HepG2 (cell line): ENCODE results near the gene LONP1. TPM values are rescaled to one million over a fixed set of nuclear protein-coding genes. Genes with fewer than 3 reads are reported as not detected.
A peak's percentile ranks its signal among the peaks of the same experiment; 100 is the strongest.

Source experiments
- ATF5 ChIP-seq: sonication (generic); formaldehyde crosslinking; IDR thresholded peaks from 2 replicates; pipeline ENCODE4 v1.4.0; 2020; ENCODE audit warnings: mild to moderate bottlenecking, low read depth, missing genetic modification reagents
- BCL3 ChIP-seq: sonication (generic); formaldehyde crosslinking; IDR thresholded peaks from 2 replicates; pipeline ENCODE4 v1.5.1; 2020; ENCODE audit warnings: mild to moderate bottlenecking, missing genetic modification reagents, moderate library complexity
- CCAR2 ChIP-seq: fragments of 200-400 bp; formaldehyde crosslinking; optimal IDR thresholded peaks from 2 replicates; pipeline ENCODE3; 2018; ENCODE audit warnings: low read depth, mild to moderate bottlenecking, low read length, moderate library complexity
- CHCHD3 ChIP-seq: sonication (generic); formaldehyde crosslinking; IDR thresholded peaks from 2 replicates; pipeline ENCODE4 v1.8.0; 2022; ENCODE audit warnings: mild to moderate bottlenecking, missing genetic modification reagents, moderate library complexity
- EZH2 ChIP-seq: conservative IDR thresholded peaks from 2 replicates; pipeline ENCODE4 v1.6.1; 2012; ENCODE audit warnings: mild to moderate bottlenecking, low read depth, low read length, moderate library complexity
- FOSL1 ChIP-seq: sonication (generic); formaldehyde crosslinking; IDR thresholded peaks from 2 replicates; pipeline ENCODE4 v1.9.0; 2021; ENCODE audit warnings: missing genetic modification reagents, borderline replicate concordance
- GLMP ChIP-seq: sonication (generic); formaldehyde crosslinking; IDR thresholded peaks from 2 replicates; pipeline ENCODE4 v1.9.0; 2021; ENCODE audit warnings: missing genetic modification reagents, mild to moderate bottlenecking, borderline replicate concordance
- RELA ChIP-seq: sonication (generic); formaldehyde crosslinking; IDR thresholded peaks from 2 replicates; pipeline ENCODE4 v1.4.0; 2020; ENCODE audit warnings: missing genetic modification reagents
- SOX6 ChIP-seq, 2 experiments: fragments of 450-650 bp in 1 of 2; sonication (generic) in 1 of 2; formaldehyde crosslinking in 1 of 2; IDR thresholded peaks; 2 replicates each; pipeline versions ENCODE4 v1.4.0 to v1.6.1; 2017 to 2020; ENCODE audit warnings: antibody characterized with exemption in 1 of 2, mild to moderate bottlenecking in 1 of 2, missing genetic modification reagents in 1 of 2
- ZBTB42 ChIP-seq: sonication (generic); formaldehyde crosslinking; IDR thresholded peaks from 2 replicates; pipeline ENCODE4 v1.5.0; 2020; ENCODE audit warnings: mild to moderate bottlenecking, missing genetic modification reagents
- ZGPAT ChIP-seq: IDR thresholded peaks from 2 replicates; pipeline ENCODE4 v1.6.1; 2016; ENCODE audit warnings: mild to moderate bottlenecking
- ZNF468 ChIP-seq: sonication (generic); formaldehyde crosslinking; IDR thresholded peaks from 2 replicates; pipeline ENCODE4 v1.8.0; 2022; ENCODE audit warnings: mild to moderate bottlenecking, moderate library complexity, missing genetic modification reagents
- ZNF501 ChIP-seq: sonication (generic); formaldehyde crosslinking; IDR thresholded peaks from 2 replicates; pipeline ENCODE4 v1.5.1; 2020; ENCODE audit warnings: mild to moderate bottlenecking, moderate library complexity, missing genetic modification reagents
- ZNF574 ChIP-seq: sonication (generic); formaldehyde crosslinking; IDR thresholded peaks from 2 replicates; pipeline ENCODE4 v1.4.0; 2020; ENCODE audit warnings: missing genetic modification reagents
- ZNF687 ChIP-seq: sonication (generic); formaldehyde crosslinking; IDR thresholded peaks from 2 replicates; pipeline ENCODE4 v1.5.1; 2020; ENCODE audit warnings: mild to moderate bottlenecking, missing genetic modification reagents, moderate library complexity
- ZNF788 ChIP-seq: sonication (generic); formaldehyde crosslinking; IDR thresholded peaks from 2 replicates; pipeline ENCODE4 v1.5.0; 2020; ENCODE audit warnings: mild to moderate bottlenecking, missing genetic modification reagents, borderline replicate concordance
- polyA plus RNA-seq, 8 experiments: library from polyadenylated mRNA; depleted of rRNA in 3 of 8; stranded (reverse) in 7 of 8; unstranded in 1 of 8; fragments of >200 nt; fragmentation: Illumina TruSeq in 4 of 8; extraction: Trizol in 4 of 8; gene quantifications; 2 replicates each; pipeline versions ENCODE4 v1.2.1 to v1.2.3, GENCODE V29; 2011 to 2016; ENCODE audit warnings: low read depth in 4 of 8, missing spikeins in 1 of 8, mixed read lengths in 1 of 8; ENCODE audit not compliant: insufficient read depth in 1 of 8
- total RNA-seq, 5 experiments: library from RNA; depleted of rRNA; stranded (reverse); fragments of >200 nt; fragmentation: Illumina TruSeq; extraction: Trizol; gene quantifications; 2 replicates each; pipeline ENCODE4 v1.2.3, GENCODE V29; 2016; ENCODE audit warnings: low read depth in 1 of 5

The LONP1 gene
- total and polyA plus RNA-seq, 2 of the 13 experiments (the other 11 are each of a cell fraction or from before 2014, with no cell fraction given) = 59.5 to 76.8 TPM

- TF ChIP-seq ZNF574 (CRISPR knock-in tag) = peak; percentile 67
- no peak for TF ChIP-seq ZNF468 (CRISPR knock-in tag)
- peak; percentile 66 for TF ChIP-seq ZGPAT (CRISPR knock-in tag)
- no peak for TF ChIP-seq EZH2
- TF ChIP-seq ATF5 (CRISPR knock-in tag) = 0 out of 2 replicates have a peak, but pooled peaks have one; percentile 31
- TF ChIP-seq SOX6 (IDR thresholded peaks at IDR 0.05) = no peak
- peak; percentile 38; the same call in 1 of the 2 replicates for TF ChIP-seq SOX6 (CRISPR knock-in tag; IDR thresholded peaks at IDR 0.05)
- no peak for TF ChIP-seq CHCHD3
- 0 out of 2 replicates have a peak, but pooled peaks have one; percentile 18 for TF ChIP-seq ZNF788 (CRISPR knock-in tag)
- TF ChIP-seq RELA = no peak
- TF ChIP-seq BCL3 (CRISPR knock-in tag) = 0 out of 2 replicates have a peak, but pooled peaks have one; percentile 4
- peak; percentile 80 for TF ChIP-seq ZNF687 (CRISPR knock-in tag)
- TF ChIP-seq FOSL1 (CRISPR knock-in tag) = no peak
- TF ChIP-seq ZNF501 (CRISPR knock-in tag) = 0 out of 2 replicates have a peak, but pooled peaks have one; percentile 17
- no peak for TF ChIP-seq CCAR2
- TF ChIP-seq ZBTB42 (CRISPR knock-in tag) = no peak
- no peak for TF ChIP-seq GLMP (CRISPR knock-in tag)
Measured at GRCh38 chr19:5686647-5687359, 33.1 kb downstream of the LONP1 start (continued).
